Measurements from ENCODE around the gene NCOA6. TPM values are rescaled to one million over a fixed set of nuclear protein-coding genes. Genes with fewer than 3 reads are reported as not detected.

NCOA6 gene
- total RNA-seq, 1 donor from 2014 or later, result 15.5 TPM

DNA sequence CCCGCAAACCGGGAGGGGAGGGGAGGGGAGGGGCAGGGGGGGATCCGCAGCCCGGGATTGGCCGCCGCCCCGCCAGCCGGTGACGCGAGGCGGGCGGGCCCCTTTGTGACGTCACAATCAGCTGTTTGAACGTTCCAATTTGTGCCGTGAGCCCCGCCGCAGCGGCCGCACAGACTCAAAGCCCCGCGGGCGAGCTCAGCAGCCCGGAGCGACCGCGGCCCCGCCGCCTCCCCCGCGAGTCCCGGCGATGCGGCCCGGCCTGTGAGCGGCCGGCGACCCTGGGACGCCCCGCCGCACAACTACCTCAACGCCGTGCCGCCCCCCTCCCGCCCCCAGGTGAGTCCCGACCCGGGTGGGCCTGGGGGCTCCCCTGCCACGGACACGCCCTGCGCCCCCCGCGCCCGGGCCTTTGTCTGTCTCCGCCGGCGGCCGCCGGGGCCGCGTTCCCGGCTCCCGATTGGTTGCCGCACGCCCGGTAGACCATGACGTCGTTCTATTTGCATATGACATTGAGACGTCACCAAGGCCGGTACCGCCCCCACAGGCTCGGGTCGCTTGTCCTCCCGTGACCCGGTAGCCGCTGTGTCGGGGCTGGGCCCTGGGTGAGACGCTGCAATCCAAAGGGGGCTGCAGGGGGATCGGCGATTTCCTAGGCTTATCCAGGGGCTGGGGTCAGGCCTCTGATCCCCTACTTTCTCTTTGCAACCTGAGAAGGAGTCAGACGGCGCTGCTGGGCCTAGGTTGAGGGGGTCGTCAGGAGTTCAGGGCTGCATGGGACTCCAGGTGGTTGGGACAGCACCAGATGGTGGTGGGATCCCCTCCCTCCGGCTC, 121.1 kb downstream of the NCOA6 start, which contains the start of gene TP53INP2:
TP53INP2 (plus strand) TSS at position 168 of the 831 bp plus-strand sequence. CDS start 4,396 bp downstream, outside the sequence.
- peak within 1 kb of the TSS; percentile 79 for H3K4me3 ChIP-seq (ENCODE audit: low read depth, low read length)
- TF ChIP-seq, protein P1, sequence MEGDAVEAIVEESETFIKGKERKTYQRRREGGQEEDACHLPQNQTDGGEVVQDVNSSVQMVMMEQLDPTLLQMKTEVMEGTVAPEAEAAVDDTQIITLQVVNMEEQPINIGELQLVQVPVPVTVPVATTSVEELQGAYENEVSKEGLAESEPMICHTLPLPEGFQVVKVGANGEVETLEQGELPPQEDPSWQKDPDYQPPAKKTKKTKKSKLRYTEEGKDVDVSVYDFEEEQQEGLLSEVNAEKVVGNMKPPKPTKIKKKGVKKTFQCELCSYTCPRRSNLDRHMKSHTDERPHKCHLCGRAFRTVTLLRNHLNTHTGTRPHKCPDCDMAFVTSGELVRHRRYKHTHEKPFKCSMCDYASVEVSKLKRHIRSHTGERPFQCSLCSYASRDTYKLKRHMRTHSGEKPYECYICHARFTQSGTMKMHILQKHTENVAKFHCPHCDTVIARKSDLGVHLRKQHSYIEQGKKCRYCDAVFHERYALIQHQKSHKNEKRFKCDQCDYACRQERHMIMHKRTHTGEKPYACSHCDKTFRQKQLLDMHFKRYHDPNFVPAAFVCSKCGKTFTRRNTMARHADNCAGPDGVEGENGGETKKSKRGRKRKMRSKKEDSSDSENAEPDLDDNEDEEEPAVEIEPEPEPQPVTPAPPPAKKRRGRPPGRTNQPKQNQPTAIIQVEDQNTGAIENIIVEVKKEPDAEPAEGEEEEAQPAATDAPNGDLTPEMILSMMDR (conservative IDR thresholded peaks at IDR 0.05; ENCODE audit: low read depth, low read length), result no peak
- no peak for DNase-seq (ENCODE audit: low read depth)

DNA sequence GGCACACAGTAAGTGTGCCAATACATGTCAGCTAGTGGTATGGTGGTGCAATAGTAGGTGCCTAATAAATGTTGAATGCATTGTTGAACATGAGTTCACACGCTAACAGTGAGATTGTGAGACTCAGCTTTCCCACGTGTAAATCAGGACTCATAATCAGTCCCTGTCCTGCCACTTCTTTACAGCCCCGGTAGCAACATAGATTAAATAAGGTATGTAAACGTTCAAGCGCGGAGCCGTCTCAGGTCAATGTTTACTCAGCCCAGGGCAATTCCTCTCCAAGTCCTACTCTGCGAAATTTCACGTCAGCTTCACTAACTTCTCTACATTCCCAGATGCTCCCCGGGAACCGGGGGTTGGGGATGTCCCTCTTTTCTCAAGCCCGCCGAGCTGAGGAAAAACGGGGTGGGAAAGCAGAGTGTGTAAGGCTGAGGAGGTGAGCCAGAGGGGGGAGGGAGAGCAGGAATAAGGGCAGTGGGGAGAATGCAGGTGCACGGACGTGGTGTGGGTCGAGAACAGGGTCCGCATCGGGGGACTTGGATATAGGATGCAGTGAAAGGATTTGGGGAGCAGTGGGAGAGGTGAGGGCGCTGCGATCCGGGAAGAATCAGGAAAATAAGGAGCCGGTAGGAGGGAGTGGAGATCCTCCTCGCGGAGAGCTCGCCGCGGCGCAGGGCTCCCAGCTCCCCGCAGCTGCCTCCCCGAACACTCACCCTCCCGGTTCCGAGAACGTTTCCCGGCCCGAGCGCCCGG, 121.9 kb downstream of the NCOA6 start:
- H3K4me3 ChIP-seq (ENCODE audit: low read depth, low read length), result peak overlapping the region; percentile 79
- no peak for DNase-seq (ENCODE audit: low read depth)
- TF ChIP-seq, protein P1 (conservative IDR thresholded peaks at IDR 0.05; ENCODE audit: low read depth, low read length), result peak; percentile 10

DNA sequence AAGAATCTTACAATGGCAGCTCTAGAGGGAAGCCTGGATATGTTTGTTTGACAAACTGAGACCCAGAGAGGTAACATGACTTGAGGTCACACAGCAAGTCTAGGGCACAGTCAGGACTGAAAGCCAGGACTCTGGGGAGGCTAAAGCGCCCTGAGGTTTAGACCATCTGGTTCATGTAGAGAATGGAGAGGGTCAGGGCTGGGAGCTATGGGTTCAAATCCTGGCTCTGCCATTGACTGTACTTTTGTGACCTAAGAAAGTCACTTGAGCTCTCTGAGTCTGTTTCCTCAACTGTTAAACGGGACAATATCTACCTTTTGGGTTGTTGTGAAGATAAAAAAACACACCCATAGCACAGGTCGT, 122.4 kb downstream of the NCOA6 start:
- H3K4me3 ChIP-seq (ENCODE audit: low read depth, low read length), result peak overlapping the region; percentile 79
- TF ChIP-seq, protein P1 (conservative IDR thresholded peaks at IDR 0.05; ENCODE audit: low read depth, low read length), result no peak
- DNase-seq (ENCODE audit: low read depth), result no peak

DNA sequence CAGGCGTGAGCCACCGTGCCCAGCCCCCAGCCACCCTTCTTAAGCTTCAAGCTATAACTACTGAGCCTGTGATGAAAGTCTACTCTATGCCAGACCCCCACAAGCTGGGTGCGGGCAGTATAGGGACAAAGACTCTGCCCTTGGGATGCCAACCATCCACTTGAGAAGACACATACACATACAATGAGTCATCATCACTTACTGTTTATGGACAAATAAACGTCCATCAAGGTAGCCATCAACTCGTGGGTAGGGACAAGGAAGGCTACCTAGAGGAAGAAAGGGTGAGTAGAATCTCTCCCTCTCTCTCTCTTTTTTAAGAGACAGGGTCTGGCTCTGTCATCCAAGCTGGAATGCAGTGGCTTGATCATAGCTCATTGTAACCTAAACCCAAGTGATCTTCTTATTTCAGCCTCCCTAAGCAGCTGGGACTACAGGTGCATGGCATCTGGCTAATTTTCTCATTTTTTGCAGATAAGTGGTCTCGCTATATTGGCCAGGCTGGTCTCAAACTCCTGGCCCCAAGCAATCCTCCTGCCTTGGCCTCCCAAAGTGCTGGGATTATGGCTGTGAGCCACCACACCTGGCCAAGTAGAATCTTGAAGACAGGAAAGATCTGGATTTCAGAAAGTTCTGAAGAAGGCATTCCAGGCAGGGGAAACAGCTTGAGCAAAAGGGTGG, 123.9 kb downstream of the NCOA6 start:
- no peak overlapping the region for H3K4me3 ChIP-seq (ENCODE audit: low read depth, low read length)
- TF ChIP-seq, protein P1 (conservative IDR thresholded peaks at IDR 0.05; ENCODE audit: low read depth, low read length), result no peak
- no peak for DNase-seq (ENCODE audit: low read depth)

DNA sequence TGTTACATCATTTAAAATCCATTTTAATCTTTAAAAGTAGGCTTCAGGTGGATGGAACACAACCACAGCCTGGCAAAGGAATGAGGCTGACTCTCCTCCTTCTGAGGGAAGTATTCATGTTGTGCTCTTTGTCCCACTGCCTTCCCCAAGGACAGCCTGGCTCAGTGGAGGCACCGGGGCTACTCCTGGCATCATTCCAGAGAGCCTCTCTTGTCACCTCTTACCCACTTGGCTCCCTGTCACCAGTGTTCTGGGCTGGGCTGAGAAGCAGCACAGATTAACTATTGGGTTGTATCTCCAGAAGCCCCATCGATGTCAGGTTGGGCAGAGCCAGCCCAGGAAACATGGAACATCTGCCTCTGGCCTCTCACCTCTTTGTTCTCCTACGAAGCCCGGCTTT, 132.0 kb downstream of the NCOA6 start:
- TF ChIP-seq, protein P1 (conservative IDR thresholded peaks at IDR 0.05; ENCODE audit: low read depth, low read length), result no peak
- DNase-seq (ENCODE audit: low read depth), result no peak
- H3K4me3 ChIP-seq (ENCODE audit: low read depth, low read length), result no peak overlapping the region

DNA sequence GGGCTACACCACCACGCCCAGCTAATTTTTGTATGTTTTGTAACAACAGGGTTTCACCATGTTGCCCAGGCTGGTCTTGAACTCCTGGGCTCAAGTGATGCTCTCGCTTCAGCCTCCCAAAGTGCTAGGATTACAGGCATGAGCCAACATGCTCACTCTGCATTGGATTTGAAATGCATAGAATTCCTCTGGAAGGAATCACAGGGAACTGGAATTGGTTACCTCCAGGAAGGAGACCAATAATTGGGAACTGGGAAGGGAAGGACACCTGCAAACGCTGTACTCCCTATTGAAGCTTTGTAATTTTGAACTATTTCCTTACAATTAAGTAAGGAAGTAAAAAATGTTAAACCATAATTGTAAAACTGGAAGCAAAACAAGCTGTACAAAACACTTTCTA, 133.6 kb downstream of the NCOA6 start:
- H3K4me3 ChIP-seq (ENCODE audit: low read depth, low read length), result no peak overlapping the region
- no peak for DNase-seq (ENCODE audit: low read depth)
- TF ChIP-seq, protein P1 (conservative IDR thresholded peaks at IDR 0.05; ENCODE audit: low read depth, low read length), result no peak
